ENCODE measurements around the gene WNT5B.
"Not testable (repeated sequence)": the region's sequence is repeated elsewhere in the genome, so short reads cannot be mapped to it uniquely, and the experiment has no call there.

The WNT5B gene

DNA sequence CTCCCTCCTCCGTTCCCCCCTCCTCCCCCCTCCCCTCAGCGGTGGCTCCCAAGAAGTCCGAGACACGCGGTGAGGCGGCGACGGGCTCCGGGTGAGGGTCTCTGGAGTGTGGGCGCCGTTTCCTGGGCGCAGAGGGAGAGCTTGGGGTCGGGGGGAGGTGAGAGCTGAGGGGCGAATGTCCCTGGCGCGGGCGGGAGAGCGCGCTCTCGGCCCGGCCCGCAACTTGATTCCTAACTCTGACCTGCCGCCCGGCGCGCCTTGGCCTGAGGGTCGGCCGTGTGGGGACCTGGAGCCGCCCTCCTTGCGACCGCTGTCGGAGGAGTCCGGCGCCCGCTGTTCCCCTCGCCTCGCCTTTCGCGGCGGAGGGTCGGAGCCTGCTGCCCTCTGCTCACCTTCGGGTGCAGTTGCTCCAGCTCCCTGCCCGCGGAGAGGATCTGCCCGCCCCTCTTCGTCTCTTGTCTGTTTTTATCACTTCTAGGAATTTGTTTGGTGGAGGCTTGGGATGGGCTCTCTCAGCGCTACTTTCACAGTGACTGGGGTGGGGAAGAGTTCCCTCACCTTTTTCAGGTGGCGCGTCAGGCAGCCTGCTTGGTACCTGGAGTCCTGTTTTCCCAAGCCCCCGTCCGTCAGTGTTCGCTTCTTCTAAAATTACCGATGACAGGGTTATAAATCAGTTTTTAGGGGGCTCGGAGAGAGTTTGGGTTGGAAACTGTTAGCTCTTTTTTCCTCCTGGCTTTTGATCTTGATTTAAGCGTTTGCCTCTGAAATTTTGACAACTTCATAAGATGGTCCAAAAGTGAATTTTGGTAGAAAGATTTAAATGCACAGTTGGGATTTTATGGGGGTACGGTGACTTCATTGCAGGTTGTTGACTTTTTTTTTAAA, 62.3 kb downstream of the WNT5B start:
- DNase-seq (ENCODE audit: low spot score), result peak; percentile 49

DNA sequence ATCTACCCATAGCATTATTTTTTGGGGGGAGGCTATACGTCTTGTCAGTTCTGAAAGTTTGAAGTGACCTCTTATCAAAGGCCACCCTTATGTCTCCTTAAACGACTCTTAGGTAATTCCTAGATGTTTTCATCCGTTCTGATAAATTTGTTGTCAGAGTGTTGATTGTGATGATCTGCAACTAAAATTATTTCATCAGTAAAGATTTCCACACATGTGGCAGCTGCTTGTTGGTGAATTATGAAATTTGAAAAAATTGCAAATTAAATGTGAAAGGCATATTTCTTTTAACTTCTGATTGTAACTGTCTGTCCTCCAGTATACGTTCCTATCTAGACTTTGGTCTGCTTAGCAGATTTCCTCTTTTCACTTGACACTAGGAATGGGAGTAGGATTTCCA, 63.2 kb downstream of the WNT5B start:
- no peak for DNase-seq (ENCODE audit: low spot score)

DNA sequence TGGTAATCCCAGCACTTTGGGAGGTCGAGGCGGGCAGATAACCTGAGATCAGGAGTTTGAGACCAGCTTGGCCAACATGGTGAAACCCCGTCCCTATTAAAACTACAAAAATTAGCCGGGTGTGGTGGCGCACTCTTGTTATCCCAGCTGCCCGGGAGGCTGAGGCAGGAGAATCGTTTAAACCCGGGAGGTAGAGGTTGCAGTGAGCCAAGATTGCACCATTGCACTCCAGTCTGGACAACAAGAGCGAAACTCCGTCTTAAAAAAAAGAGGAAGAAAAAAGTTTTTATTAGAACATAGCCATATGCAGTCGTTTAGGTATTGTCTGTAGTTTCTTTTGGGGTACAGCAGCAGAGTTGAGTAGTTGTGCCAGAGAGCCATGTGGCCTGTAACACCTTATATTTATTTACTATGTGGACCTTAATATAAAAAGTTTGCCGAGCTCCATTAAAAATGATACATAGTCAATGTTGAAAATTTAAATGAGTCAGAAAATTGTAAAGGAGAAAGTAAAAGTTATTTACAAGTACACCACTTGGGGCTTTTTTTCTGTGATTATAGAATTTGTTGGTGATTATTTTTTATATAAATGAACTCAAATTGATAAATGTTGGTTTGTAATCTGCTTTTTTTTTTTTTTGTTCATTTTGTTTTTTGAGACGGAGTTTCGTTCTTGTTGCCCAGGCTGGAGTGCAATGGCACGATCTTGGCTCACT, 64.0 kb downstream of the WNT5B start:
- no peak for DNase-seq (ENCODE audit: low spot score)

DNA sequence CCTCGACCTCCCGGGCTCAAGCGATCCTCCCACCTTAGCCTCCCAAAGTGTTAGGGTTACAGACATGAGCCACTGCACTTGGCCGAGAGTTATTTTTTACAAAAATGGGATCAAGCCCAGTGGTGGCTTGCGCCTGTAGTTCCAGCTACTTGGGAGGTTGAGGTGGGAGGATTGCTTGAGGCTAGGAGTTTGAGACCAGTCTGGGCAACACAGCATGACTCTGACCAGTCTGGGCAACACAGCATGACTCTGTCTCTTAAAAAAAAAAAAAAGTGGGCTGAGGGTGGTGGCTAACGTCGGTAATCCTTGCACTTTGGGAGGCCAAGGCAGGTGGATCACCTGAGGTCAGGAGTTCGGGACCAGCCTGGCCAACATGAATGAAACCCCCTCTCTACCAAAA, 66.1 kb downstream of the WNT5B start:
- DNase-seq (ENCODE audit: low spot score), result not testable (repeated sequence)

DNA sequence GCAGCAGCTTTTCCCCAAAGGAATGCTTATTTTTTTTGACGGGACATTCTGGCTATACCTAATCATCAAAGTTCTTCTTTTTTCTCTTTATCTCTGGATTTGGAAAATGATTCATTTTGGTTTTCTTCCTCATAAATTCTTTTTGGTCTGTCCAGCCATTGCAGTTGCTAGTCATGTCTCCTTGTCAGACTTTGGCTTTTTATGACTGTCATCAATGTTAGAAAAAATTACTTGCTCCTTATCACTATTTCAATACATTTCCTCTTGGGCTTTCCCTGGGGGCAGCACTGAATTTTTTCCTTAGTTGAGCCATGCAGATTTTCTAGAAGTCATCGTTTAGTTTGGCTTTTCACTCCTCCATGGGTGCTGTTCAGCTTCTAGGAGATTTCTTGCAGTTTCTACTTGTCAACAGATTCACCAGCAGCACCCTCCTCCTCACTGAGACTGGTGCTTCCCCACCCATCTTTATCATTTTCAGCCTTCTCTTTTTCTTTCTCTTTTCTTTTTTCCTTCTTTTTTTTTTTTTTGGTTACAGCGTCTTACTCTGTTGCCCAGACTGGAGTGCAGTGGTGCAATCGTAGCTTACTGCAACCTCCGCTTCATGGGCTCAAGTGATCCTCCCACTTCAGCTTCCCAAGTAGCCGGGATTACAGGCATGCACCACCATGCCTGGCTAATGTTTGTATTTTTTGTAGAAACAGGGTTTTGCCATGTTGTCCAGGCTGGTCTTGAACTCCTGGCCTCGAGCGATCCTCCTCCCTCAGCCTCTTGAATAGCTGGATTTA, 67.0 kb downstream of the WNT5B start:
- no peak for DNase-seq (ENCODE audit: low spot score)

DNA sequence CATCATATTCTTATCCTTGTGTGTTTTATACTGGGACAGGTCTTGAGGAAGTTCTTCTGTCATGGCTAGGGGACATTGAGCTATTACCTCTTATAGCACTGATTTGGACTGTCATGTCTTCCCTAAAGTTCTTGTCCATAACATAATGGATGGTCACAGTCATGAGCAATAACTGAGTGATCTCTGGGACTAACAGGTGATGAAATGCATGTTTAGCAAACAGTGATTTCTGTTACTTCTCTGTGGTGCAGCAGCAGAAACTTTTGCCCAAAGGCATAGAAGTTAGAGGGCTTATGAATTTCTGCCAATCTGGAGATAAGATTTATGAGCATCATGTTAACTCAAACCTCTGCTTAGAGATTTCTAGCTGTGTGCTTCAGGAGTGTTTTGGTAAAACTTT, 67.8 kb downstream of the WNT5B start:
- no peak for DNase-seq (ENCODE audit: low spot score)
